PC-3 (cell line): Measurements from ENCODE around the gene SRPK3. TPM values are rescaled to one million over a fixed set of nuclear protein-coding genes. Genes with fewer than 3 reads are reported as not detected.
A peak's percentile ranks its signal among the peaks of the same experiment; 100 is the strongest.

Source experiments
- ATAC-seq: fragments of 200-7000 bp; cut with Tn5 transposase; 2 replicates; pipeline ENCODE4 v1.9.1; 2020; ENCODE audit warnings: mild to moderate bottlenecking, moderate library complexity
- BruUV-seq: library from RNA; stranded (reverse); fragments of 400-500 nt; replicated peaks from 2 replicates; lab custom pipeline; 2021; lab: Mats Ljungman, UMichigan
- CTCF ChIA-PET: fragments of 300-600 bp; sonication (Branson Sonifier 250); formaldehyde crosslinking; loops from one replicate; lab custom pipeline; 2022; ENCODE audit warnings: antibody characterized with exemption; lab: Charles Lee
- POLR2A ChIA-PET: fragments of 300-600 bp; sonication (Branson Sonifier 250); formaldehyde crosslinking; loops from one replicate; lab custom pipeline; 2022; ENCODE audit warnings: antibody characterized with exemption; ENCODE audit not compliant: unreplicated experiment; lab: Charles Lee
- DNase-seq: peaks from one replicate; pipeline ENCODE4 v3.0.0-alpha.2; 2015
- H2AFZ ChIP-seq: fragments of 300-600 bp; sonication (generic); 2 replicates; pipeline ENCODE4 v1.6.0; 2016; ENCODE audit warnings: antibody characterized with exemption, low read length
- H3F3A ChIP-seq: fragments of 300-600 bp; sonication (generic); one replicate; pipeline ENCODE4 v1.6.0; 2017; ENCODE audit warnings: antibody characterized with exemption, low read length, control low read depth, mild to moderate bottlenecking; ENCODE audit not compliant: unreplicated experiment
- H3K27ac ChIP-seq: fragments of 300-600 bp; sonication (generic); 2 replicates; pipeline ENCODE4 v1.5.1; 2016; ENCODE audit warnings: mild to moderate bottlenecking, low read length
- H3K27me3 ChIP-seq: fragments of 300-600 bp; sonication (generic); 2 replicates; pipeline ENCODE4 v1.6.1; 2016; ENCODE audit warnings: low read length, mixed read lengths
- H3K36me3 ChIP-seq: fragments of 300-600 bp; sonication (generic); 2 replicates; pipeline ENCODE4 v1.6.1; 2016; ENCODE audit warnings: low read depth, mixed run types, low read length, mixed read lengths
- H3K4me1 ChIP-seq: fragments of 300-600 bp; sonication (generic); 2 replicates; pipeline ENCODE4 v1.5.1; 2016; ENCODE audit warnings: low read length; ENCODE audit not compliant: insufficient read depth
- H3K4me2 ChIP-seq: fragments of 300-600 bp; sonication (generic); 2 replicates; pipeline ENCODE4 v1.6.0; 2016; ENCODE audit warnings: low read length
- H3K4me3 ChIP-seq: fragments of 300-600 bp; sonication (generic); 2 replicates; pipeline ENCODE4 v1.5.1; 2016; ENCODE audit warnings: mild to moderate bottlenecking, low read length, mixed read lengths
- H3K79me2 ChIP-seq: fragments of 300-600 bp; sonication (generic); 2 replicates; pipeline ENCODE4 v1.6.1; 2017; ENCODE audit warnings: low read length, mixed read lengths
- H3K9ac ChIP-seq: fragments of 300-600 bp; sonication (generic); 2 replicates; pipeline ENCODE4 v1.6.0; 2016; ENCODE audit warnings: mild to moderate bottlenecking, low read length
- H3K9me2 ChIP-seq: fragments of 300-600 bp; sonication (generic); replicated peaks from 2 replicates; pipeline ENCODE4 v1.6.1; 2016; ENCODE audit warnings: mixed run types, low read length, mixed read lengths
- H3K9me3 ChIP-seq: fragments of 300-600 bp; sonication (generic); 2 replicates; pipeline ENCODE4 v1.6.1; 2016; ENCODE audit warnings: low read length, mixed read lengths
- H4K20me1 ChIP-seq: fragments of 300-600 bp; sonication (generic); 2 replicates; pipeline ENCODE4 v1.6.1; 2016; ENCODE audit warnings: low read length, mixed read lengths
- EZH2 ChIP-seq: fragments of 300-600 bp; sonication (generic); IDR thresholded peaks from one replicate; pipeline ENCODE4 v1.6.1; 2017; ENCODE audit warnings: antibody characterized with exemption, mild to moderate bottlenecking, low read length; ENCODE audit not compliant: unreplicated experiment
- EZH2phosphoT487 ChIP-seq: fragments of 300-600 bp; sonication (generic); IDR thresholded peaks from 2 replicates; pipeline ENCODE4 v1.6.1; 2018; ENCODE audit warnings: mild to moderate bottlenecking, antibody characterized with exemption, low read length, borderline replicate concordance
- intact Hi-C: fragments of 100-400 bp; cut with micrococcal nuclease; formaldehyde crosslinking; loops from 2 replicates; pipeline ENCODE4 v1.9.0; 2023
- total RNA-seq: library from RNA; depleted of rRNA; stranded (reverse); fragments of >200 nt; gene quantifications from 2 replicates; pipeline ENCODE4 v1.2.3, GENCODE V29; 2014
- TF ChIP-seq, protein P1 (sequence below): fragments of 300-600 bp; sonication (generic); conservative IDR thresholded peaks from 2 replicates; pipeline ENCODE4 v1.5.1; 2017; ENCODE audit warnings: antibody characterized with exemption, low read depth, mild to moderate bottlenecking, low read length

The SRPK3 gene
- total RNA-seq, 1 experiment from 2014 or later, result 1.5 TPM

DNA sequence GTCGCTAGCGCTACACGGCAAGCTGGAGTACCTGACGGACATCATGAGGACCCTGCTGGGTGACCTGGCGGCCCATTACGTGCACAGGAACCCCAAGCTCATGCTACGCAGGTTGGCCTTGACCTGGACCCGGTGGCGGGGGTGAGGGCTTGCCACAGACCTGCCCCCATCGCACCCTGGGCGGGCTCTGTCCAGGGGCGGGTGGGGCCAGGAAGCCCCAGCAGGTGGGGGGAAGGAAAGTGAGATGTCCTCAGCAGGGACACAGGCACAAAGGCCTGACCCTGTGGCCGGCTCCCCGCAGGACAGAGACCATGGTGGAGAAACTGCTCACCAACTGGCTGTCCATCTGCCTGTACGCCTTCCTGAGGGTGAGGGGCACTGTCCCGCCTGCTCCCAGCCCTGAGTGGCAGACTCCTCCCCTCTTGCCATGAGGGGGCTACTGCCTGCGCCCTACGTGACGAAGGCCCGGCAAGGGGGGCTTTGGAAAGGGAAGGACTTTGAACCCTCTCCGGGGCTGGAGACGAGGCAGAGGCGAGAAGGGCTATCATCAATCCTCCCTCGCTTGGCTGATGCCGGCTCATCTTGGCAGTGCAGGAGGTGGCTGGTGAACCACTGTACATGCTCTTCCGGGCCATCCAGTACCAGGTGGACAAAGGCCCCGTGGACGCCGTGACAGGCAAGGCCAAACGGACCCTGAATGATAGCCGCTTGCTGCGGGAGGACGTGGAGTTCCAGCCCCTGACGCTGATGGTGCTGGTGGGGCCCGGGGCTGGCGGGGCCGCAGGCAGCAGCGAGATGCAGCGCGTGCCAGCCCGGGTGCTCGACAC is 5.3 kb upstream of the SRPK3 start:
- TF ChIP-seq, protein P1, sequence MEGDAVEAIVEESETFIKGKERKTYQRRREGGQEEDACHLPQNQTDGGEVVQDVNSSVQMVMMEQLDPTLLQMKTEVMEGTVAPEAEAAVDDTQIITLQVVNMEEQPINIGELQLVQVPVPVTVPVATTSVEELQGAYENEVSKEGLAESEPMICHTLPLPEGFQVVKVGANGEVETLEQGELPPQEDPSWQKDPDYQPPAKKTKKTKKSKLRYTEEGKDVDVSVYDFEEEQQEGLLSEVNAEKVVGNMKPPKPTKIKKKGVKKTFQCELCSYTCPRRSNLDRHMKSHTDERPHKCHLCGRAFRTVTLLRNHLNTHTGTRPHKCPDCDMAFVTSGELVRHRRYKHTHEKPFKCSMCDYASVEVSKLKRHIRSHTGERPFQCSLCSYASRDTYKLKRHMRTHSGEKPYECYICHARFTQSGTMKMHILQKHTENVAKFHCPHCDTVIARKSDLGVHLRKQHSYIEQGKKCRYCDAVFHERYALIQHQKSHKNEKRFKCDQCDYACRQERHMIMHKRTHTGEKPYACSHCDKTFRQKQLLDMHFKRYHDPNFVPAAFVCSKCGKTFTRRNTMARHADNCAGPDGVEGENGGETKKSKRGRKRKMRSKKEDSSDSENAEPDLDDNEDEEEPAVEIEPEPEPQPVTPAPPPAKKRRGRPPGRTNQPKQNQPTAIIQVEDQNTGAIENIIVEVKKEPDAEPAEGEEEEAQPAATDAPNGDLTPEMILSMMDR, result no peak
- TF ChIP-seq EZH2 (no peak), EZH2phosphoT487 (no peak)
- no peak for DNase-seq
- CTCF ChIA-PET, result interaction anchor here (0.6 kb wide), 1 partner anchor 16 kb away, joined by 6 read pairs; no protein-coding TSS in a partner anchor
- no peaks in the 10 kb centered on the region for H4K20me1 ChIP-seq
- peak overlapping the region; percentile 16; the same call in 1 of the 2 replicates for H3K27ac ChIP-seq
- POLR2A ChIA-PET, result no interaction called here
- no peak overlapping the region for H3K4me2 ChIP-seq
- intact Hi-C loops, result no loop called here
- H3K9ac ChIP-seq, result no peak overlapping the region
- ATAC-seq, result no peak
- H3K9me2 ChIP-seq, result no peaks in the 10 kb centered on the region
- no peak overlapping the region for H3K4me3 ChIP-seq
- H3F3A ChIP-seq, result no peaks in the 10 kb centered on the region
- no peaks in the 10 kb centered on the region for H3K27me3 ChIP-seq
- H3K36me3 ChIP-seq, result peaks cover 2% of the 10 kb centered on the region; the same call in 1 of the 2 replicates
- H3K9me3 ChIP-seq, result no peaks in the 10 kb centered on the region
- BruUV-seq, result no TSS peak
- H3K79me2 ChIP-seq, result no peaks in the 10 kb centered on the region
- no peaks in the 10 kb centered on the region for H3K4me1 ChIP-seq
- H2AFZ ChIP-seq, result no peak overlapping the region

DNA sequence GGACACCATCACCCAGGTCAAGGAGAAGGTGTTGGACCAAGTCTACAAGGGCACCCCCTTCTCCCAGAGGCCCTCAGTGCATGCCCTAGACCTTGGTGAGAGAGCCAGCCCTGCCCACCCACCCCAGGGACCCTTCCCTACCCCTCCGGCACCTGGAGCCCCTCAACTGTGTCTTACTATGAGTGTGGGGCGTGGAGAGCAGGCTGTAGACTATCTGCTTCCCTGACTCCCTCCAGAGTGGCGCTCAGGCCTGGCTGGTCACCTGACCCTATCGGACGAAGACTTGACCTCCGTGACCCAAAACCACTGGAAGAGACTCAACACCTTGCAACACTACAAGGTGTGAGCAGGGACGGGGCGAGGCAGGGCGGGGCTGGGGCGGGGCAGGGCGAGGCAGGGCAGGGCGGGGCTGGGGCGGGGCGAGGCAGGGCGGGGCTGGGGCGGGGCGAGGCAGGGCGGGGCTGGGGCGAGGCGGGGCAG is 4.7 kb upstream of the SRPK3 start:
- no peaks in the 10 kb centered on the region for H3K27me3 ChIP-seq
- ChIA-PET CTCF (no interaction called here), POLR2A (no interaction called here)
- no TSS peak for BruUV-seq
- no peak for ATAC-seq
- peaks cover 2% of the 10 kb centered on the region; the same call in 1 of the 2 replicates for H3K36me3 ChIP-seq
- no peak overlapping the region for H3K4me2 ChIP-seq
- H3K9me3 ChIP-seq, result no peaks in the 10 kb centered on the region
- no peak overlapping the region for H2AFZ ChIP-seq
- intact Hi-C loops, result no loop called here
- TF ChIP-seq, protein P1, result no peak
- TF ChIP-seq EZH2phosphoT487 (no peak), EZH2 (no peak)
- H3K79me2 ChIP-seq, result no peaks in the 10 kb centered on the region
- no peak overlapping the region for H3K9ac ChIP-seq
- no peaks in the 10 kb centered on the region for H3F3A ChIP-seq
- H3K4me3 ChIP-seq, result no peak overlapping the region
- H3K27ac ChIP-seq, result peak overlapping the region; percentile 16; the same call in 1 of the 2 replicates
- no peaks in the 10 kb centered on the region for H4K20me1 ChIP-seq
- no peaks in the 10 kb centered on the region for H3K9me2 ChIP-seq
- H3K4me1 ChIP-seq, result no peaks in the 10 kb centered on the region
- DNase-seq, result no peak

DNA sequence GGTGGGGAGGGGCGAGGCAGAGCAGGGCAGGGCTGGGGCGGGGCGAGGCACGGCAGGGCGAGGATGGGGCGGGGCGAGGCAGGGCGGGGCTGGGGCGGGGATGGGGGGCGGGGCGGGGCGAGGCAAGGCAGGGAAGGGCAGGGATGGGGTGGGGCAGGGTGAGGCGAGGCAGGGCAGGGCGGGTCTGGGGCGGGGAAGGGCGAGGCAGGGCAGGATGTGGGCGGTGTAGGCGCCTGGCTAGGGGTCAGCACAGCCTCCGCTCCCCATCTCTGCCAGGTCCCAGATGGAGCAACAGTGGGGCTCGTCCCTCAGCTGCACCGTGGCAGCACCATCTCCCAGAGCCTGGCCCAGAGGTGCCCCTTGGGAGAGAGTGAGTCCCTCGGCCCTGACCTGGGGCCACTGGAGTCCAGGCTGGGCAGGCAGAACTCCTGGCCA is 4.2 kb upstream of the SRPK3 start:
- Histone ChIP-seq H3K9ac (no peak overlapping the region; the same call in 1 of the 2 replicates), H3K4me1 (no peaks in the 10 kb centered on the region), H3K36me3 (peaks cover 2% of the 10 kb centered on the region; the same call in 1 of the 2 replicates), H3K79me2 (no peaks in the 10 kb centered on the region), H3K27ac (peak overlapping the region; percentile 67), H4K20me1 (no peaks in the 10 kb centered on the region), H3K9me3 (no peaks in the 10 kb centered on the region), H3K9me2 (no peaks in the 10 kb centered on the region), H3F3A (no peaks in the 10 kb centered on the region), H2AFZ (no peak overlapping the region), H3K4me3 (no peak overlapping the region), H3K27me3 (no peaks in the 10 kb centered on the region), H3K4me2 (no peak overlapping the region)
- DNase-seq, result no peak
- intact Hi-C loops, result no loop called here
- no peak; the same call in 1 of the 2 replicates for ATAC-seq
- ChIA-PET POLR2A (no interaction called here), CTCF (no interaction called here)
- BruUV-seq, result no TSS peak
- TF ChIP-seq EZH2, result no peak
- TF ChIP-seq, protein P1, result no peak
- no peak for TF ChIP-seq EZH2phosphoT487
